DOHH2 (cell line): ENCODE measurements around the gene RIMBP2.

Experiments
- H3F3A ChIP-seq: fragments of 200-600 bp; sonication (generic), shearing (Covaris generic); 2 replicates; pipeline ENCODE4 v1.6.0; 2016; ENCODE audit warnings: antibody characterized with exemption, mild to moderate bottlenecking; ENCODE audit not compliant: control insufficient read depth, insufficient read depth
- H3K27ac ChIP-seq: fragments of 200-600 bp; sonication (generic); 2 replicates; pipeline ENCODE4 v1.5.1; 2014; ENCODE audit warnings: low read depth, mild to moderate bottlenecking, low read length, moderate library complexity
- H3K27me3 ChIP-seq: fragments of 200-600 bp; sonication (generic); 2 replicates; pipeline ENCODE4 v1.6.1; 2014; ENCODE audit warnings: mild to moderate bottlenecking, low read length, mixed read lengths; ENCODE audit not compliant: control insufficient read depth
- H3K36me3 ChIP-seq: fragments of 200-600 bp; sonication (generic); 2 replicates; pipeline ENCODE4 v1.6.1; 2014; ENCODE audit warnings: mild to moderate bottlenecking, low read length, moderate library complexity, mixed read lengths; ENCODE audit not compliant: control insufficient read depth
- H3K4me1 ChIP-seq: fragments of 200-600 bp; sonication (generic); 2 replicates; pipeline ENCODE4 v1.6.1; 2014; ENCODE audit warnings: mild to moderate bottlenecking, low read length, mixed read lengths; ENCODE audit not compliant: control insufficient read depth
- H3K4me2 ChIP-seq: fragments of 200-600 bp; sonication (generic); 2 replicates; pipeline ENCODE4 v1.6.0; 2014; ENCODE audit warnings: mild to moderate bottlenecking, low read length, moderate library complexity
- H3K4me3 ChIP-seq: fragments of 200-600 bp; sonication (generic); 2 replicates; pipeline ENCODE4 v1.5.1; 2014; ENCODE audit warnings: mild to moderate bottlenecking, low read length, mixed read lengths
- H3K79me2 ChIP-seq: fragments of 200-600 bp; sonication (generic); 2 replicates; pipeline ENCODE4 v1.6.1; 2014; ENCODE audit warnings: mild to moderate bottlenecking, low read length, mixed read lengths; ENCODE audit not compliant: control insufficient read depth
- H3K9me2 ChIP-seq: fragments of 200-600 bp; sonication (generic); replicated peaks from 2 replicates; pipeline ENCODE4 v1.6.1; 2014; ENCODE audit warnings: mild to moderate bottlenecking, low read length, mixed read lengths; ENCODE audit not compliant: control insufficient read depth
- H3K9me3 ChIP-seq: fragments of 200-600 bp; sonication (generic); 2 replicates; pipeline ENCODE4 v1.6.1; 2014; ENCODE audit warnings: antibody characterized with exemption, low read length, mixed read lengths; ENCODE audit not compliant: control insufficient read depth, insufficient read depth
- H4K20me1 ChIP-seq: fragments of 200-600 bp; sonication (generic); 2 replicates; pipeline ENCODE4 v1.6.0; 2014; ENCODE audit warnings: low read depth, mild to moderate bottlenecking, antibody characterized with exemption, low read length, moderate library complexity; ENCODE audit not compliant: control insufficient read depth, insufficient read depth
- CTCF ChIP-seq: fragments of 200-600 bp; sonication (generic); IDR thresholded peaks from one replicate; pipeline ENCODE4 v1.5.1; 2014; ENCODE audit warnings: antibody characterized with exemption, mild to moderate bottlenecking, low read depth, low read length; ENCODE audit not compliant: poor library complexity, severe bottlenecking
- EZH2phosphoT487 ChIP-seq: fragments of 200-600 bp; sonication (generic); IDR thresholded peaks from 2 replicates; pipeline ENCODE4 v1.6.1; 2017; ENCODE audit warnings: borderline replicate concordance, mild to moderate bottlenecking, antibody characterized with exemption, low read length, moderate library complexity, mixed read lengths

The RIMBP2 gene

GRCh38 chr12:130634866-130635265 is 81.2 kb downstream of the RIMBP2 start:
- H3K27ac ChIP-seq, result no peak overlapping the region
- H3F3A ChIP-seq, result no peaks in the 10 kb centered on the region
- no peaks in the 10 kb centered on the region; the same call in 1 of the 2 replicates for H3K27me3 ChIP-seq
- H3K9me3 ChIP-seq, result no peaks in the 10 kb centered on the region
- H4K20me1 ChIP-seq, result no peaks in the 10 kb centered on the region
- no peaks in the 10 kb centered on the region for H3K36me3 ChIP-seq
- no peak overlapping the region for H3K4me3 ChIP-seq
- H3K9me2 ChIP-seq, result no peaks in the 10 kb centered on the region
- H3K79me2 ChIP-seq, result no peaks in the 10 kb centered on the region
- TF ChIP-seq EZH2phosphoT487 (no peak), CTCF (no peak)
- no peak overlapping the region for H3K4me2 ChIP-seq
- no peaks in the 10 kb centered on the region for H3K4me1 ChIP-seq

GRCh38 chr12:130633771-130634170 is 82.3 kb downstream of the RIMBP2 start:
- no peak for TF ChIP-seq CTCF
- TF ChIP-seq EZH2phosphoT487, result no peak
- Histone ChIP-seq H3K79me2 (no peaks in the 10 kb centered on the region), H3K27ac (no peak overlapping the region), H3K9me3 (no peaks in the 10 kb centered on the region), H3K36me3 (no peaks in the 10 kb centered on the region), H3K4me3 (no peak overlapping the region), H3K4me1 (no peaks in the 10 kb centered on the region), H3F3A (no peaks in the 10 kb centered on the region), H3K9me2 (no peaks in the 10 kb centered on the region), H4K20me1 (no peaks in the 10 kb centered on the region), H3K27me3 (no peaks in the 10 kb centered on the region; the same call in 1 of the 2 replicates), H3K4me2 (no peak overlapping the region)

GRCh38 chr12:130632642-130633041 is 83.5 kb downstream of the RIMBP2 start:
- TF ChIP-seq EZH2phosphoT487 (no peak), CTCF (no peak)
- Histone ChIP-seq H3K9me3 (no peaks in the 10 kb centered on the region), H3K27me3 (no peaks in the 10 kb centered on the region; the same call in 1 of the 2 replicates), H3K36me3 (no peaks in the 10 kb centered on the region), H3K4me2 (no peak overlapping the region), H4K20me1 (no peaks in the 10 kb centered on the region), H3K4me1 (no peaks in the 10 kb centered on the region), H3K79me2 (no peaks in the 10 kb centered on the region), H3K9me2 (no peaks in the 10 kb centered on the region), H3F3A (no peaks in the 10 kb centered on the region), H3K4me3 (no peak overlapping the region), H3K27ac (no peak overlapping the region)
